Mucosa of rectum (tissue), 2 donors: ENCODE data around the gene ABTB1.

Experiments
- H3K27ac ChIP-seq, 2 donors: one replicate each; pipeline ENCODE4 v1.7.0; 2013; ENCODE audit warnings: inconsistent platforms in 2 of 2, low read depth in 2 of 2, low read length in 2 of 2
- H3K27me3 ChIP-seq, 2 donors: one replicate each; pipeline ENCODE4 v1.7.0; 2013; ENCODE audit warnings: low read length in 2 of 2; ENCODE audit not compliant: control insufficient read depth in 2 of 2, insufficient read depth in 2 of 2
- H3K36me3 ChIP-seq, 2 donors: one replicate each; pipeline ENCODE4 v1.7.0; 2013; ENCODE audit warnings: low read length in 2 of 2; ENCODE audit not compliant: control insufficient read depth in 2 of 2, insufficient read depth in 2 of 2
- H3K4me1 ChIP-seq, 2 donors: one replicate each; pipeline ENCODE4 v1.7.0; 2013; ENCODE audit warnings: low read length in 2 of 2, mild to moderate bottlenecking in 1 of 2; ENCODE audit not compliant: control insufficient read depth in 2 of 2, insufficient read depth in 2 of 2
- H3K4me3 ChIP-seq, 2 donors: one replicate each; pipeline ENCODE4 v1.7.0; 2013; ENCODE audit warnings: low read length in 2 of 2
- H3K9ac ChIP-seq, 2 donors: one replicate each; pipeline ENCODE4 v1.7.0; 2013; ENCODE audit warnings: low read length in 2 of 2, low read depth in 1 of 2, mild to moderate bottlenecking in 1 of 2
- H3K9me3 ChIP-seq, 2 donors: one replicate each; pipeline ENCODE4 v1.7.0; 2013; ENCODE audit warnings: low read length in 2 of 2; ENCODE audit not compliant: control insufficient read depth in 2 of 2
- donor health status: healthy.
- donor health status: Normal muscosa, but diverticular disease.

ABTB1 gene

GRCh38 chr3:127691974-127692373, 19.2 kb downstream of the ABTB1 start:
- Histone ChIP-seq H3K4me1 (peaks cover 5 to 6% of the 10 kb centered on the region in 2 donors), H3K4me3 (no peak overlapping the region), H3K9ac (no peak overlapping the region), H3K27ac (no peak overlapping the region), H3K9me3 (no peaks in the 10 kb centered on the region), H3K36me3 (peaks cover 30 to 31% of the 10 kb centered on the region in 2 donors), H3K27me3 (no peaks in the 10 kb centered on the region)

- H3K9me3 ChIP-seq = no peaks in the 10 kb centered on the region
- H3K4me1 ChIP-seq = peaks cover 9 to 14% of the 10 kb centered on the region in 2 donors
- H3K9ac ChIP-seq = no peak overlapping the region
- H3K27me3 ChIP-seq = no peaks in the 10 kb centered on the region
- no peak overlapping the region for H3K4me3 ChIP-seq
- peaks cover 30 to 31% of the 10 kb centered on the region in 2 donors for H3K36me3 ChIP-seq
- no peak overlapping the region for H3K27ac ChIP-seq
Measured at GRCh38 chr3:127692501-127693335, 20.0 kb downstream of the ABTB1 start.

- no peak overlapping the region for H3K4me3 ChIP-seq
- H3K27ac ChIP-seq = no peak overlapping the region
- H3K9ac ChIP-seq = no peak overlapping the region
- H3K27me3 ChIP-seq = no peaks in the 10 kb centered on the region
- H3K4me1 ChIP-seq = peaks cover 13 to 20% of the 10 kb centered on the region in 2 donors
- peaks cover 30 to 31% of the 10 kb centered on the region in 2 donors for H3K36me3 ChIP-seq
- H3K9me3 ChIP-seq = no peaks in the 10 kb centered on the region
Measured at GRCh38 chr3:127693336-127693843, 20.6 kb downstream of the ABTB1 start.

- no peak overlapping the region for H3K27ac ChIP-seq
- no peak overlapping the region for H3K9ac ChIP-seq
- no peak overlapping the region for H3K4me3 ChIP-seq
- peaks cover 19 to 20% of the 10 kb centered on the region in 2 donors for H3K4me1 ChIP-seq
- peaks cover 31 to 33% of the 10 kb centered on the region in 2 donors for H3K36me3 ChIP-seq
- H3K27me3 ChIP-seq = no peaks in the 10 kb centered on the region
- no peaks in the 10 kb centered on the region for H3K9me3 ChIP-seq
Measured at GRCh38 chr3:127694467-127695215, 21.9 kb downstream of the ABTB1 start.

- Histone ChIP-seq H3K36me3 (peaks cover 27 to 30% of the 10 kb centered on the region in 2 donors), H3K4me3 (peak overlapping the region in 1 of 2 donors; percentile 4), H3K9ac (peak overlapping the region in 1 of 2 donors; percentile 13)
Measured at GRCh38 chr3:127697551-127698240, 24.9 kb downstream of the ABTB1 start.

GRCh38 chr3:127698286-127698685, 25.5 kb downstream of the ABTB1 start:
- H3K27me3 ChIP-seq = no peaks in the 10 kb centered on the region
- H3K9ac ChIP-seq = peak overlapping the region in 1 of 2 donors; percentile 13
- H3K27ac ChIP-seq = peak overlapping the region; percentile 74 to 80
- no peaks in the 10 kb centered on the region for H3K9me3 ChIP-seq
- H3K4me3 ChIP-seq = no peak overlapping the region
- H3K4me1 ChIP-seq = peaks cover 18 to 19% of the 10 kb centered on the region in 2 donors
- peaks cover 21 to 24% of the 10 kb centered on the region in 2 donors for H3K36me3 ChIP-seq

More at GRCh38 chr3:127697551-127698240, 24.9 kb downstream of the ABTB1 start:
- Histone ChIP-seq H3K27me3 (no peaks in the 10 kb centered on the region), H3K9me3 (no peaks in the 10 kb centered on the region), H3K4me1 (peaks cover 18 to 19% of the 10 kb centered on the region in 2 donors), H3K27ac (peak overlapping the region; percentile 74 to 80)

GRCh38 chr3:127698691-127699415, 26.1 kb downstream of the ABTB1 start:
- H3K9ac ChIP-seq = no peak overlapping the region
- no peaks in the 10 kb centered on the region for H3K9me3 ChIP-seq
- H3K27ac ChIP-seq = peak overlapping the region; percentile 74 to 80
- H3K4me3 ChIP-seq = no peak overlapping the region
- peaks cover 18 to 19% of the 10 kb centered on the region in 2 donors for H3K4me1 ChIP-seq
- no peaks in the 10 kb centered on the region for H3K27me3 ChIP-seq
- H3K36me3 ChIP-seq = peaks cover 19% of the 10 kb centered on the region in 2 donors

GRCh38 chr3:127699416-127700300, 26.9 kb downstream of the ABTB1 start:
- no peaks in the 10 kb centered on the region for H3K9me3 ChIP-seq
- H3K27me3 ChIP-seq = no peaks in the 10 kb centered on the region
- H3K36me3 ChIP-seq = peaks cover 15% of the 10 kb centered on the region in 2 donors
- H3K4me3 ChIP-seq = no peak overlapping the region
- peak overlapping the region; percentile 10 to 43 for H3K27ac ChIP-seq
- H3K4me1 ChIP-seq = peaks cover 18 to 19% of the 10 kb centered on the region in 2 donors
- no peak overlapping the region for H3K9ac ChIP-seq
